Natural killer cell (primary cell): ENCODE measurements around the gene KRTAP19-4. TPM values are rescaled to one million over a fixed set of nuclear protein-coding genes. Genes with fewer than 3 reads are reported as not detected.

Experiments
- ATAC-seq, 3 donors: fragments of 150-1000 bp in 2 of 3; fragments of 200-7000 bp in 1 of 3; cut with Tn5 transposase; 1 replicate in 1 of 3; 2 replicates in 2 of 3; pipeline ENCODE4 v1.10.0; 2021; ENCODE audit warnings: mild to moderate bottlenecking in 2 of 3, moderate library complexity in 2 of 3
- DNase-seq, 2 donors: peaks; one replicate each; pipeline versions ENCODE4 v3.0.0 to v3.0.0-alpha.2; 2013 to 2021; ENCODE audit warnings: mixed read lengths in 1 of 2
- H3K27ac ChIP-seq: one replicate; pipeline ENCODE4 v1.5.1; 2013; ENCODE audit warnings: mild to moderate bottlenecking, low read length
- H3K27me3 ChIP-seq: one replicate; pipeline ENCODE4 v1.6.1; 2013; ENCODE audit warnings: low read length; ENCODE audit not compliant: control insufficient read depth, insufficient read depth
- H3K36me3 ChIP-seq: one replicate; pipeline ENCODE4 v1.6.1; 2013; ENCODE audit warnings: low read length; ENCODE audit not compliant: control insufficient read depth, insufficient read depth
- H3K4me1 ChIP-seq: one replicate; pipeline ENCODE4 v1.6.1; 2013; ENCODE audit warnings: low read length; ENCODE audit not compliant: control insufficient read depth, insufficient read depth
- H3K4me3 ChIP-seq: one replicate; pipeline ENCODE4 v1.5.1; 2013; ENCODE audit warnings: low read length
- H3K9me3 ChIP-seq: one replicate; pipeline ENCODE4 v1.6.1; 2013; ENCODE audit warnings: low read length; ENCODE audit not compliant: control insufficient read depth, insufficient read depth
- H3K27ac Mint-ChIP-seq, 2 donors: one replicate each; pipeline ENCODE4 v1.8.0; 2022; ENCODE audit warnings: mild to moderate bottlenecking in 2 of 2, mixed read lengths in 2 of 2, moderate library complexity in 1 of 2
- H3K27me3 Mint-ChIP-seq, 2 donors: one replicate each; pipeline ENCODE4 v1.8.0; 2022; ENCODE audit warnings: low read depth in 2 of 2, mixed read lengths in 2 of 2
- H3K36me3 Mint-ChIP-seq: one replicate; pipeline ENCODE4 v1.8.0; 2022; ENCODE audit warnings: mixed read lengths
- H3K4me1 Mint-ChIP-seq, 2 donors: one replicate each; pipeline ENCODE4 v1.8.0; 2022; ENCODE audit warnings: mixed read lengths in 2 of 2
- H3K4me3 Mint-ChIP-seq: one replicate; pipeline ENCODE4 v1.8.0; 2022; ENCODE audit warnings: mild to moderate bottlenecking, moderate library complexity, mixed read lengths
- H3K9me3 Mint-ChIP-seq, 2 donors: one replicate each; pipeline ENCODE4 v1.8.0; 2022; ENCODE audit warnings: mixed read lengths in 2 of 2
- WGBS: methylation state at CpG from one replicate; pipeline ENCODE4 v1.1.7; 2013; ENCODE audit warnings: missing lambda C conversion rate; ENCODE audit not compliant: insufficient coverage; 5-methylcytosine and 5-hydroxymethylcytosine counted together
- intact Hi-C: fragments of 100-400 bp; cut with micrococcal nuclease; formaldehyde crosslinking; loops from one replicate; pipeline ENCODE4 v1.14.2; 2022
- total RNA-seq, 4 donors: library from RNA; stranded (reverse); fragments of 120-200 nt in 1 of 4; gene quantifications; one replicate each; pipeline versions ENCODE4 v1.2.3 to v1.2.4, GENCODE V29; 2013 to 2022
- TF ChIP-seq, protein P1 (sequence below): fragments of 200-600 bp; IDR thresholded peaks from one replicate; pipeline ENCODE4 v1.8.0; 2022; ENCODE audit warnings: antibody characterized with exemption

The KRTAP19-4 gene
- total RNA-seq, 3 donors from 2014 or later (not counting 1 experiment from before 2014, with no cell fraction given), result not detected

DNA sequence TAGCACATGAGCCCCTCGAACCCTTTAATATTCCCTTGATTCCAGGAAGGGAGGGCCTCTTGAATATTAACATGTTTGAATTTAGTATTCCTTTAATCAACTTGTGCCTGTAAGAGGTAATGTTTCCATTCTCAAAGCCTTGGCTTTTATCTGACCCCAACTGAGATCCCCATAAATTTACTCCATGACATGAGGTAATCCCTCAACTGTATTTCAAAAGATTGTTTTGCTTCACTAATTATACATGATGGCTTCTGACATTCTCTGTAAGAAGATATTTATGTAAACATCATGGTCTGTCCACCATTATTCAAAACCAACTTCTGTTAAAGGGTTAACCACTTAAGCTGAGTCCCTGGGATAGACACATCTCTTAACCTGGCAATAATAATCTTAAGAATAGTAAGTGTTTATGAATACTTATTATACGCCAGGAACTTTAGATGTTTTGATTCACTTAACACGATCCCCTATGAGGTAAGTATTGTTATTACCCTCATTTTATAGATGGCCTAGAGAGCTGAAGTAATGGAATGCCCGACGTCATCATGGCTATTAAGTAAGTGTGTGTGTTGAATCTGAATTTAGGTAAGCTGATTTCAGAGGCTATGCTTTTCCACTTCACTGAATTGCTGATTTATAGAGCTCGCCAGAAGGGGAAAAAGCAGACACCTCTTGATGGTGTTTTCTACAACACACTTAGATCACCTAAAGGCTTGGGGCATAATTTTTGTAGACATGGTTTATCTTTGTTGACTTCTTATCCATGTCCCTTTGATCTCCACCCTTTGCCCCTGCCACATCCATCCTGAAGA, 27.9 kb downstream of the KRTAP19-4 start:
- intact Hi-C loops, result no loop called here
- no peak for ATAC-seq

DNA sequence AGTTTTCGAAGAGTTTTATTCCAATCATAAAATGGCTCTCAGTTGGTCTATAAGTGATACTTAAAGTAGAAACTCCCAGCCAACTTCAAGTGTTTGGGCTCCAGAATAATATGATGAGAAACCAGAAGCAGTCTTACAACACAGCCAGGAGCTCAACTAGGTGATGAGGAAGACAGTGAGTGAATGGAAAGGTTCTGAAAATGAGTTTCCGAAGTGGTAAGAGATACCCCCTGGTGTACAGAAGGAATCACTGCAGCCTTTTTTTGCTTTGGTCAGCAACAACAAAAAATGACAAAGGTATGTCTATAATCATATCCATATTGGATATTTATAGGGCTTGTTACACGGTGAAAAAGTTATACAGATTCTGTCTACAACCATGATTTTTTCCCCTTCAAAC, 33.3 kb downstream of the KRTAP19-4 start:
- H3K27me3 ChIP-seq, result no peaks in the 10 kb centered on the region
- Mint-ChIP-seq H3K27me3 (no peaks in the 10 kb centered on the region), H3K4me1 (no peaks in the 10 kb centered on the region), H3K27ac (no peak overlapping the region), H3K4me3 (no peak overlapping the region), H3K9me3 (peaks cover 0 to 4% of the 10 kb centered on the region in 2 donors), H3K36me3 (no peaks in the 10 kb centered on the region)
- WGBS, result 7% methylated on average over 1 of the region's 3 CpGs
- no peak overlapping the region for H3K4me3 ChIP-seq
- ATAC-seq (no peak), DNase-seq (no peak)
- no peak overlapping the region for H3K27ac ChIP-seq
- TF ChIP-seq, protein P1, sequence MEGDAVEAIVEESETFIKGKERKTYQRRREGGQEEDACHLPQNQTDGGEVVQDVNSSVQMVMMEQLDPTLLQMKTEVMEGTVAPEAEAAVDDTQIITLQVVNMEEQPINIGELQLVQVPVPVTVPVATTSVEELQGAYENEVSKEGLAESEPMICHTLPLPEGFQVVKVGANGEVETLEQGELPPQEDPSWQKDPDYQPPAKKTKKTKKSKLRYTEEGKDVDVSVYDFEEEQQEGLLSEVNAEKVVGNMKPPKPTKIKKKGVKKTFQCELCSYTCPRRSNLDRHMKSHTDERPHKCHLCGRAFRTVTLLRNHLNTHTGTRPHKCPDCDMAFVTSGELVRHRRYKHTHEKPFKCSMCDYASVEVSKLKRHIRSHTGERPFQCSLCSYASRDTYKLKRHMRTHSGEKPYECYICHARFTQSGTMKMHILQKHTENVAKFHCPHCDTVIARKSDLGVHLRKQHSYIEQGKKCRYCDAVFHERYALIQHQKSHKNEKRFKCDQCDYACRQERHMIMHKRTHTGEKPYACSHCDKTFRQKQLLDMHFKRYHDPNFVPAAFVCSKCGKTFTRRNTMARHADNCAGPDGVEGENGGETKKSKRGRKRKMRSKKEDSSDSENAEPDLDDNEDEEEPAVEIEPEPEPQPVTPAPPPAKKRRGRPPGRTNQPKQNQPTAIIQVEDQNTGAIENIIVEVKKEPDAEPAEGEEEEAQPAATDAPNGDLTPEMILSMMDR, result no peak
- no peaks in the 10 kb centered on the region for H3K9me3 ChIP-seq
- H3K36me3 ChIP-seq, result no peaks in the 10 kb centered on the region
- no peaks in the 10 kb centered on the region for H3K4me1 ChIP-seq
- intact Hi-C loops, result no loop called here

More for the DNA sequence above, 27.9 kb downstream of the KRTAP19-4 start:
- H3K36me3 ChIP-seq, result no peaks in the 10 kb centered on the region
- Mint-ChIP-seq H3K4me3 (no peak overlapping the region), H3K4me1 (no peaks in the 10 kb centered on the region), H3K27me3 (no peaks in the 10 kb centered on the region), H3K27ac (no peak overlapping the region), H3K9me3 (peaks cover 5 to 6% of the 10 kb centered on the region in 2 donors), H3K36me3 (no peaks in the 10 kb centered on the region)
- no peaks in the 10 kb centered on the region for H3K4me1 ChIP-seq
- H3K27ac ChIP-seq, result no peak overlapping the region
- TF ChIP-seq, protein P1, result no peak
- DNase-seq, result no peak
- WGBS, result 84% methylated on average over 4 of the region's 6 CpGs
- H3K9me3 ChIP-seq, result no peaks in the 10 kb centered on the region
- H3K4me3 ChIP-seq, result no peak overlapping the region
- no peaks in the 10 kb centered on the region for H3K27me3 ChIP-seq

DNA sequence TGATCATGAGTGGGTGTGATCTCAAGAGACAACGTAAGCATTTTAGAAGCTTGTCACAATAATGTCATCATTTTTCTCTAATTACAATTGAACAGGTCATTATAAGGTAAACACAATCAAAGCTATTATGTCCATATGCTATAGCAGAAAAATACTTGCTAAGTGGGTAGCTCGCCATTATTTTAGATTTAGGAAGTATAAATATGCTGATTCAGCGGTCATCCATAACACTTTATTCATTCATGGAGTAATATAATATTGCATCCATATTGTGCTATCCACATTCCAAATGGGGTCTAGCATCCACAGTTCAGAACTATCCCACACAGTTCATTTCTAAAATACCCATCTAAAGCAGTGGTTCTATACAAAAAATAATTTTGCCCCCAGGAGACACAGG, 48.5 kb downstream of the KRTAP19-4 start:
- Histone ChIP-seq H3K4me1 (no peaks in the 10 kb centered on the region), H3K27ac (no peak overlapping the region), H3K4me3 (no peak overlapping the region), H3K9me3 (no peaks in the 10 kb centered on the region), H3K27me3 (no peaks in the 10 kb centered on the region), H3K36me3 (no peaks in the 10 kb centered on the region)
- WGBS, result no CpG with 5 or more reads among the region's 3 CpGs
- Mint-ChIP-seq H3K36me3 (no peaks in the 10 kb centered on the region), H3K9me3 (peaks cover 0 to 2% of the 10 kb centered on the region in 2 donors), H3K4me1 (no peaks in the 10 kb centered on the region), H3K27ac (no peak overlapping the region), H3K4me3 (no peak overlapping the region), H3K27me3 (no peaks in the 10 kb centered on the region)
- TF ChIP-seq, protein P1, result no peak
- no peak for ATAC-seq
- intact Hi-C loops, result no loop called here
- DNase-seq, result no peak
